Astrocyte (in vitro differentiated cells and primary cell): ENCODE results near the gene ENOX1. TPM values are rescaled to one million over a fixed set of nuclear protein-coding genes. Genes with fewer than 3 reads are reported as not detected.
"Not testable (repeated sequence)": the region's sequence is repeated elsewhere in the genome, so short reads cannot be mapped to it uniquely, and the experiment has no call there.

Experiments used
- DNase-seq: peaks from one replicate; pipeline ENCODE4 v3.0.0-alpha.2; 2010; ENCODE audit warnings: low read depth
- FAIRE-seq: peaks from 2 replicates; lab custom pipeline; 2011; peaks lifted over from hg19 to GRCh38; lab: Jason Lieb, UNC
- H2AFZ ChIP-seq: 2 replicates; pipeline ENCODE4 v1.6.0; 2012; ENCODE audit warnings: low read depth, low read length, inconsistent platforms
- H3K27ac ChIP-seq: 2 replicates; pipeline ENCODE4 v1.5.1; 2011; ENCODE audit warnings: low read depth, low read length, inconsistent platforms
- H3K27me3 ChIP-seq: 2 replicates; pipeline ENCODE4 v1.6.0; 2011; ENCODE audit warnings: low read length, inconsistent platforms; ENCODE audit not compliant: insufficient read depth
- H3K36me3 ChIP-seq: 2 replicates; pipeline ENCODE4 v1.5.1; 2011; ENCODE audit warnings: low read length, inconsistent platforms; ENCODE audit not compliant: insufficient read depth
- H3K4me1 ChIP-seq: 2 replicates; pipeline ENCODE4 v1.5.1; 2011; ENCODE audit warnings: low read length, inconsistent platforms; ENCODE audit not compliant: insufficient read depth
- H3K4me2 ChIP-seq: 2 replicates; pipeline ENCODE4 v1.6.0; 2012; ENCODE audit warnings: low read length, inconsistent platforms
- H3K4me3 ChIP-seq: 2 replicates; pipeline ENCODE4 v1.5.1; 2011; ENCODE audit warnings: low read depth, mild to moderate bottlenecking, low read length, inconsistent platforms; ENCODE audit not compliant: insufficient read depth
- H3K79me2 ChIP-seq: 2 replicates; pipeline ENCODE4 v1.6.0; 2012; ENCODE audit warnings: mild to moderate bottlenecking, low read length, inconsistent platforms; ENCODE audit not compliant: insufficient read depth
- H3K9ac ChIP-seq: 2 replicates; pipeline ENCODE4 v1.6.0; 2012; ENCODE audit warnings: mild to moderate bottlenecking, low read length, inconsistent platforms
- H3K9me3 ChIP-seq: 2 replicates; pipeline ENCODE4 v1.5.1; 2012; ENCODE audit warnings: low read depth, mild to moderate bottlenecking, low read length, inconsistent platforms; ENCODE audit not compliant: insufficient read depth
- H4K20me1 ChIP-seq: 2 replicates; pipeline ENCODE4 v1.6.0; 2012; ENCODE audit warnings: low read length, inconsistent platforms; ENCODE audit not compliant: insufficient read depth
- H3K27ac Mint-ChIP-seq: one replicate; pipeline ENCODE4 v1.8.0; 2021; ENCODE audit warnings: mild to moderate bottlenecking, mixed read lengths; ENCODE audit not compliant: unreplicated experiment
- H3K27me3 Mint-ChIP-seq: one replicate; pipeline ENCODE4 v1.8.0; 2021; ENCODE audit warnings: low read depth, mixed read lengths; ENCODE audit not compliant: unreplicated experiment
- H3K36me3 Mint-ChIP-seq: one replicate; pipeline ENCODE4 v1.8.0; 2021; ENCODE audit warnings: low read depth, mixed read lengths; ENCODE audit not compliant: unreplicated experiment
- H3K4me1 Mint-ChIP-seq: one replicate; pipeline ENCODE4 v1.8.0; 2021; ENCODE audit warnings: low read depth, mixed read lengths; ENCODE audit not compliant: unreplicated experiment
- H3K4me3 Mint-ChIP-seq: one replicate; pipeline ENCODE4 v1.8.0; 2021; ENCODE audit warnings: mild to moderate bottlenecking, moderate library complexity, mixed read lengths; ENCODE audit not compliant: unreplicated experiment
- H3K9me3 Mint-ChIP-seq: one replicate; pipeline ENCODE4 v1.8.0; 2021; ENCODE audit warnings: mild to moderate bottlenecking, mixed read lengths; ENCODE audit not compliant: unreplicated experiment
- CTCF ChIP-seq: IDR thresholded peaks from 2 replicates; pipeline ENCODE4 v1.5.1; 2011; ENCODE audit warnings: low read depth, mild to moderate bottlenecking, inconsistent platforms, low read length, moderate library complexity; ENCODE audit not compliant: insufficient read depth
- EZH2 ChIP-seq: IDR thresholded peaks from 2 replicates; pipeline ENCODE4 v1.6.1; 2012; ENCODE audit warnings: mild to moderate bottlenecking, low read length, inconsistent platforms; ENCODE audit not compliant: insufficient read depth
- total RNA-seq: library from RNA; stranded (reverse); gene quantifications from 2 replicates; pipeline ENCODE4 v1.2.1, GENCODE V29; 2021

Gene ENOX1
- total RNA-seq, 1 donor from 2014 or later: 2.3 TPM

GRCh38 chr13:43354153-43354945, 432.4 kb downstream of the ENOX1 start:
- peaks cover 1% of the 10 kb centered on the region for H3K36me3 Mint-ChIP-seq
- Histone ChIP-seq H3K9me3 (no peaks in the 10 kb centered on the region), H4K20me1 (no peaks in the 10 kb centered on the region), H3K4me2 (no peak overlapping the region), H3K27me3 (no peaks in the 10 kb centered on the region), H3K9ac (no peak overlapping the region), H2AFZ (no peak overlapping the region), H3K4me3 (no peak overlapping the region), H3K36me3 (no peaks in the 10 kb centered on the region), H3K4me1 (no peaks in the 10 kb centered on the region), H3K27ac (no peak overlapping the region), H3K79me2 (no peaks in the 10 kb centered on the region)
- H3K9me3 Mint-ChIP-seq: no peaks in the 10 kb centered on the region
- peaks cover 2% of the 10 kb centered on the region for H3K4me1 Mint-ChIP-seq
- no peak overlapping the region for H3K27ac Mint-ChIP-seq
- FAIRE-seq: no peak
- H3K27me3 Mint-ChIP-seq: peaks cover 2% of the 10 kb centered on the region
- no peak overlapping the region for H3K4me3 Mint-ChIP-seq
- TF ChIP-seq EZH2 (no peak), CTCF (no peak)
- no peak for DNase-seq

DNA sequence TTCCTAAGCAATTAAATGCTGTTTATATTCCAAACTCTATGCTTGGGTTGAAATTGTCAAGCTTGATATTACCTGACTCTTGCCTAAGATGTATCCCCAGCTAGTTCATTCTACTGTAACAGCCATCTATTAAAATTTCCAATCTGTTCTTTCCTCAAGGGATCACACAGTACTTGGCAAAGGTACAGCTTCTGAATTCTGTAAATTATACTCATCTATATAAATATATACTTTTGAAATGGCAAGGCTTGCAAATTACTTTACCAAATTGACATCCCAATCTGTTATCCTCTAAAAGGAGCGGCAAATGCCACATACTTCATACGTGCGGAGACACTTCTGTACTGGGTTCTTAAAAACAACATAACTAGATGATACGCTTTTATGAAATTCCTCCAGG, 433.1 kb downstream of the ENOX1 start:
- FAIRE-seq (no peak), DNase-seq (no peak)
- Mint-ChIP-seq H3K36me3 (peaks cover 1% of the 10 kb centered on the region), H3K4me1 (peaks cover 2% of the 10 kb centered on the region), H3K27me3 (peaks cover under 1% of the 10 kb centered on the region), H3K27ac (no peak overlapping the region), H3K9me3 (no peaks in the 10 kb centered on the region), H3K4me3 (no peak overlapping the region)
- Histone ChIP-seq H3K9me3 (no peaks in the 10 kb centered on the region), H3K27ac (no peak overlapping the region), H3K4me2 (no peak overlapping the region), H3K4me1 (peaks cover 1% of the 10 kb centered on the region), H2AFZ (no peak overlapping the region), H3K9ac (no peak overlapping the region), H3K27me3 (no peaks in the 10 kb centered on the region), H3K36me3 (no peaks in the 10 kb centered on the region), H3K79me2 (no peaks in the 10 kb centered on the region), H4K20me1 (no peaks in the 10 kb centered on the region), H3K4me3 (no peak overlapping the region)
- no peak for TF ChIP-seq CTCF
- TF ChIP-seq EZH2: no peak

- peaks cover 13% of the 10 kb centered on the region for H3K4me1 Mint-ChIP-seq
- not testable (repeated sequence) for H3K9me3 ChIP-seq, H3K79me2 ChIP-seq, H3K27me3 ChIP-seq, H4K20me1 ChIP-seq, H3K27ac Mint-ChIP-seq, H3K4me2 ChIP-seq, H2AFZ ChIP-seq, H3K36me3 Mint-ChIP-seq, H3K4me3 Mint-ChIP-seq, H3K4me3 ChIP-seq, H3K9me3 Mint-ChIP-seq, H3K36me3 ChIP-seq, H3K27me3 Mint-ChIP-seq, DNase-seq, H3K9ac ChIP-seq, FAIRE-seq, H3K27ac ChIP-seq
- H3K4me1 ChIP-seq: peaks cover 11% of the 10 kb centered on the region
Observed at GRCh38 chr13:43351612-43352011, 435.2 kb downstream of the ENOX1 start.
